Heart left ventricle (tissue), 16 donors: ENCODE data around the gene PLPPR3. TPM values are rescaled to one million over a fixed set of nuclear protein-coding genes. Genes with fewer than 3 reads are reported as not detected.
A peak's percentile ranks its signal among the peaks of the same experiment; 100 is the strongest.

Experiments used
- ATAC-seq, 4 donors: fragments of 200-7000 bp; cut with Tn5 transposase; one replicate each; pipeline ENCODE4 v1.9.1; 2020 to 2022; ENCODE audit warnings: moderate library complexity in 4 of 4, mild to moderate bottlenecking in 3 of 4, moderate number of reproducible peaks in 1 of 4
- DNase-seq, 5 donors: peaks; one replicate each; pipeline ENCODE4 v3.0.0-alpha.2; 2020
- H3K27ac ChIP-seq, 12 donors: fragments of 200-600 bp; sonication (generic) in 4 of 12; one replicate each; pipeline versions ENCODE4 v1.5.0 to v1.8.0; 2016 to 2022; ENCODE audit warnings: mild to moderate bottlenecking in 2 of 12
- H3K27me3 ChIP-seq, 9 donors: fragments of 200-600 bp; sonication (generic) in 2 of 9; one replicate each; pipeline versions ENCODE4 v1.5.1 to v1.8.0; 2016 to 2022; ENCODE audit warnings: mild to moderate bottlenecking in 3 of 9
- H3K36me3 ChIP-seq, 9 donors: fragments of 200-600 bp; sonication (generic) in 2 of 9; one replicate each; pipeline versions ENCODE4 v1.5.0 to v1.8.0; 2018 to 2022; ENCODE audit warnings: mild to moderate bottlenecking in 2 of 9
- H3K4me1 ChIP-seq, 12 donors: fragments of 200-600 bp; sonication (generic) in 4 of 12; one replicate each; pipeline versions ENCODE4 v1.5.0 to v1.8.0; 2016 to 2022; ENCODE audit warnings: mild to moderate bottlenecking in 3 of 12
- H3K4me3 ChIP-seq, 12 donors: fragments of 200-600 bp; sonication (generic) in 4 of 12; one replicate each; pipeline versions ENCODE4 v1.5.0 to v1.8.0; 2017 to 2022; ENCODE audit warnings: mild to moderate bottlenecking in 9 of 12, moderate library complexity in 4 of 12
- H3K9me3 ChIP-seq, 12 donors: fragments of 200-600 bp; sonication (generic) in 4 of 12; one replicate each; pipeline versions ENCODE4 v1.5.0 to v1.8.0; 2016 to 2022; ENCODE audit warnings: mild to moderate bottlenecking in 1 of 12
- POLR2A ChIP-seq, 2 donors: fragments of 450-650 bp; IDR thresholded peaks; one replicate each; pipeline ENCODE4 v1.6.1; 2017; ENCODE audit warnings: antibody characterized with exemption in 2 of 2, mild to moderate bottlenecking in 2 of 2, moderate library complexity in 2 of 2
- WGBS, 4 donors: extraction: QIAGEN DNeasy Blood & Tissue Kit in 2 of 4; methylation state at CpG; one replicate each; pipeline versions ENCODE4 v1.1.5 to v1.1.7; 2013 to 2018; 5-methylcytosine and 5-hydroxymethylcytosine counted together
- intact Hi-C, 10 donors: fragments of 100-400 bp; cut with DNase I; formaldehyde crosslinking; loops; one replicate each; pipeline versions ENCODE4 v1.11.1 to v1.14.2; 2022
- polyA plus RNA-seq, 2 donors: library from polyadenylated mRNA; stranded (reverse); fragments of 200-250 nt; gene quantifications; one replicate each; pipeline ENCODE4 v1.2.3, GENCODE V29; 2013
- total RNA-seq, 9 donors: library from RNA; depleted of rRNA in 2 of 9; stranded (reverse); fragments of >200 nt in 2 of 9; fragmentation: NEBNext Ultra II Directional in 3 of 9; extraction: Animal tissue kit (Norgen Biotek cat#: 25700) in 3 of 9; gene quantifications; one replicate each; pipeline versions ENCODE4 v1.1.0 to v1.2.4, GENCODE V29; 2016 to 2023
- TF ChIP-seq, protein P1 (sequence below), 12 donors: fragments of 200-600 bp; sonication (generic) in 4 of 12; IDR thresholded peaks; one replicate each; pipeline versions ENCODE4 v1.5.0 to v1.8.0; 2018 to 2022; ENCODE audit warnings: antibody characterized with exemption in 12 of 12, mild to moderate bottlenecking in 5 of 12
- donor health status: ischemic (EF 13 %, LVEDD 7.1; RV severe dilation, severe dysfunction).
- donor health status: healthy with polysubstance abuse.
- donor health status: DM: no; HTN: yes; CAD: no.
- donor health status: DM: no; HTN: no; CAD: no.
- donor health status: ischemic (EF 25% LVEDD 6.9; RV normal size, moderate dysfunction).
- donor health status: ischemic (EF 25% LVEDD 5.7; RV mildly dilated, moderate dysfunction).
- donor health status: healthy.
- donor health status: DM: yes; HTN: yes; CAD: no.
- donor health status: ischemic (EF 35%, LVEDD 5.7; RV mildly dilated, moderate dysfunction).
- donor health status: nonischemic (EF 11% LVEDD 7.7; RV severe dilation, severe dysfunction).
- donor health status: DM: yes; HTN: yes; CAD: no.
- donor health status: PGD.
- donor health status: ischemic (EF 29% LVEDD 5.4; RV normal size, mild dysfunction).
- donor health status: nonischemic (EF 23%, LVEDD 6.1; RV moderate dilation, normal function).

Gene PLPPR3
- total and polyA plus RNA-seq, 11 donors = 0.10 to 0.50 (median 0.14) TPM; not detected in 8

DNA sequence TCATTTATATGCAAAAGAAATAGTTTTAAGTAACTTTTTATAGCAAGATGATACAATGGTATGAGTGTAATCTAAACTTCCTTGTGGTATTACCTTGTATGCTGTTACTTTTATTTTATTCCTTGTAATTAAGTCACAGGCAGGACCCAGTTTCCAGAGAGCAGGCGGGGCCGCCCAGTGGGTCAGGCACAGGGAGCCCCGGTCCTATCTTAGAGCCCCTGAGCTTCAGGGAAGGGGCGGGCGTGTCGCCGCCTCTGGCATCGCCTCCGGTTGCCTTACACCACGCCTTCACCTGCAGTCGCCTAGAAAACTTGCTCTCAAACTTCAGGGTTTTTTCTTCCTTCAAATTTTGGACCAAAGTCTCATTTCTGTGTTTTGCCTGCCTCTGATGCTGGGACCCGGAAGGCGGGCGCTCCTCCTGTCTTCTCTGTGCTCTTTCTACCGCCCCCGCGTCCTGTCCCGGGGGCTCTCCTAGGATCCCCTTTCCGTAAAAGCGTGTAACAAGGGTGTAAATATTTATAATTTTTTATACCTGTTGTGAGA is 10.2 kb downstream of the PLPPR3 start:
- TF ChIP-seq, protein P1, sequence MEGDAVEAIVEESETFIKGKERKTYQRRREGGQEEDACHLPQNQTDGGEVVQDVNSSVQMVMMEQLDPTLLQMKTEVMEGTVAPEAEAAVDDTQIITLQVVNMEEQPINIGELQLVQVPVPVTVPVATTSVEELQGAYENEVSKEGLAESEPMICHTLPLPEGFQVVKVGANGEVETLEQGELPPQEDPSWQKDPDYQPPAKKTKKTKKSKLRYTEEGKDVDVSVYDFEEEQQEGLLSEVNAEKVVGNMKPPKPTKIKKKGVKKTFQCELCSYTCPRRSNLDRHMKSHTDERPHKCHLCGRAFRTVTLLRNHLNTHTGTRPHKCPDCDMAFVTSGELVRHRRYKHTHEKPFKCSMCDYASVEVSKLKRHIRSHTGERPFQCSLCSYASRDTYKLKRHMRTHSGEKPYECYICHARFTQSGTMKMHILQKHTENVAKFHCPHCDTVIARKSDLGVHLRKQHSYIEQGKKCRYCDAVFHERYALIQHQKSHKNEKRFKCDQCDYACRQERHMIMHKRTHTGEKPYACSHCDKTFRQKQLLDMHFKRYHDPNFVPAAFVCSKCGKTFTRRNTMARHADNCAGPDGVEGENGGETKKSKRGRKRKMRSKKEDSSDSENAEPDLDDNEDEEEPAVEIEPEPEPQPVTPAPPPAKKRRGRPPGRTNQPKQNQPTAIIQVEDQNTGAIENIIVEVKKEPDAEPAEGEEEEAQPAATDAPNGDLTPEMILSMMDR (IDR thresholded peaks at IDR 0.05) = no peak
- TF ChIP-seq POLR2A (IDR thresholded peaks at IDR 0.05) = no peak
- no peak for ATAC-seq

GRCh38 chr19:810883-811489 is 10.8 kb downstream of the PLPPR3 start:
- Histone ChIP-seq H3K4me1 (peaks cover 0 to 5% (median 0%) of the 10 kb centered on the region in 12 donors), H3K4me3 (no peak overlapping the region), H3K36me3 (peaks cover 6 to 79% (median 70%) of the 10 kb centered on the region in 9 donors), H3K27me3 (no peaks in the 10 kb centered on the region), H3K27ac (no peak overlapping the region), H3K9me3 (no peaks in the 10 kb centered on the region)
- intact Hi-C loops = no loop called here
- WGBS, 4 donors = 84 to 87% (median 86%) methylated on average over 21 to 25 of the region's 25 CpGs
- ATAC-seq (peak in 1 of 4 donors; percentile 2), DNase-seq (peak in 1 of 5 donors; percentile 19)
- TF ChIP-seq, protein P1 (IDR thresholded peaks at IDR 0.05) = no peak
- TF ChIP-seq POLR2A (IDR thresholded peaks at IDR 0.05) = no peak

More for the DNA sequence above, 10.2 kb downstream of the PLPPR3 start:
- intact Hi-C loops = no loop called here
- 94 to 95% (median 95%) methylated on average over 20 of the region's 20 CpGs for WGBS, 4 donors
- no peaks in the 10 kb centered on the region for H3K9me3 ChIP-seq
- peaks cover 0 to 4% (median 0%) of the 10 kb centered on the region in 12 donors for H3K4me1 ChIP-seq
- no peaks in the 10 kb centered on the region for H3K27me3 ChIP-seq
- H3K27ac ChIP-seq = no peak overlapping the region
- peaks cover 6 to 73% (median 64%) of the 10 kb centered on the region in 9 donors for H3K36me3 ChIP-seq
- no peak for DNase-seq
- no peak overlapping the region for H3K4me3 ChIP-seq

GRCh38 chr19:810077-810855 is 11.5 kb downstream of the PLPPR3 start:
- TF ChIP-seq, protein P1 (IDR thresholded peaks at IDR 0.05) = no peak
- TF ChIP-seq POLR2A (IDR thresholded peaks at IDR 0.05) = no peak
- ATAC-seq = no peak
- 79 to 85% (median 85%) methylated on average over 24 to 30 of the region's 30 CpGs for WGBS, 4 donors
- H3K4me1 ChIP-seq = peaks cover 0 to 9% (median 0%) of the 10 kb centered on the region in 12 donors
- peaks cover 11 to 87% (median 77%) of the 10 kb centered on the region in 9 donors for H3K36me3 ChIP-seq
- no peaks in the 10 kb centered on the region for H3K9me3 ChIP-seq
- H3K4me3 ChIP-seq = no peak overlapping the region
- H3K27me3 ChIP-seq = no peaks in the 10 kb centered on the region
- no peak overlapping the region for H3K27ac ChIP-seq
- intact Hi-C loops = no loop called here
- DNase-seq = peak in 3 of 5 donors; percentile 18 to 67 (median 25)

GRCh38 chr19:808423-808775 is 13.4 kb downstream of the PLPPR3 start:
- intact Hi-C loops = no loop called here
- no peaks in the 10 kb centered on the region for H3K9me3 ChIP-seq
- no peaks in the 10 kb centered on the region for H3K27me3 ChIP-seq
- peaks cover 15 to 99% (median 94%) of the 10 kb centered on the region in 9 donors for H3K36me3 ChIP-seq
- H3K4me3 ChIP-seq = no peak overlapping the region
- WGBS, 4 donors = 89 to 93% (median 91%) methylated on average over 20 to 26 of the region's 26 CpGs
- TF ChIP-seq, protein P1 (IDR thresholded peaks at IDR 0.05) = no peak
- no peak for TF ChIP-seq POLR2A (IDR thresholded peaks at IDR 0.05)
- DNase-seq = peak in 1 of 5 donors; percentile 15
- H3K4me1 ChIP-seq = peaks cover 0 to 23% (median 10%) of the 10 kb centered on the region in 12 donors
- ATAC-seq = no peak
- no peak overlapping the region for H3K27ac ChIP-seq
